ENCODE measurements around the gene MIPEP. TPM values are rescaled to one million over a fixed set of nuclear protein-coding genes. Genes with fewer than 3 reads are reported as not detected.

MIPEP gene
- total RNA-seq, 1 experiment from 2014 or later = 18.6 TPM

- intact Hi-C loops (cut with micrococcal nuclease; ENCODE audit: unreplicated experiment) = no loop called here
- Histone ChIP-seq H3K4me2 (no peak overlapping the region), H3K4me3 (no peak overlapping the region), H2AFZ (no peak overlapping the region), H3K79me2 (ENCODE audit: low read depth) (no peaks in the 10 kb centered on the region), H3K27ac (no peak overlapping the region), H3K9me3 (ENCODE audit: insufficient read depth, low read depth) (no peaks in the 10 kb centered on the region), H3K27me3 (ENCODE audit: insufficient read depth, low read depth) (0 out of 2 replicates have a peak, but pooled peaks cover under 1% of the 10 kb centered on the region), H3K9me2 (ENCODE audit: insufficient read depth) (no peaks in the 10 kb centered on the region), H3K4me1 (replicated peaks; ENCODE audit: insufficient read depth) (no peaks in the 10 kb centered on the region), H3K36me3 (ENCODE audit: low read depth) (no peaks in the 10 kb centered on the region), H3F3A (ENCODE audit: insufficient read depth, low read depth) (no peaks in the 10 kb centered on the region), H4K20me1 (ENCODE audit: insufficient read depth) (no peaks in the 10 kb centered on the region)
- no peak for DNase-seq
- no TSS peak for BruUV-seq (replicated peaks)
- CTCF ChIA-PET = no interaction called here
- TF ChIP-seq CTCF (conservative IDR thresholded peaks at IDR 0.05) (no peak), EZH2 (IDR thresholded peaks at IDR 0.05; ENCODE audit: low read depth) (no peak)
- POLR2A ChIA-PET (ENCODE audit: unreplicated experiment) = no interaction called here
Observed at GRCh38 chr13:23695711-23696464, 193.3 kb downstream of the MIPEP start.

GRCh38 chr13:23695196-23695595 lies 194.0 kb downstream of the MIPEP start:
- ChIA-PET POLR2A (ENCODE audit: unreplicated experiment) (no interaction called here), CTCF (no interaction called here)
- Histone ChIP-seq H3K4me2 (no peak overlapping the region), H2AFZ (no peak overlapping the region), H3K36me3 (ENCODE audit: low read depth) (no peaks in the 10 kb centered on the region), H3K9me2 (ENCODE audit: insufficient read depth) (no peaks in the 10 kb centered on the region), H3K9me3 (ENCODE audit: insufficient read depth, low read depth) (no peaks in the 10 kb centered on the region), H4K20me1 (ENCODE audit: insufficient read depth) (no peaks in the 10 kb centered on the region), H3K4me3 (no peak overlapping the region), H3K27me3 (ENCODE audit: insufficient read depth, low read depth) (no peaks in the 10 kb centered on the region), H3F3A (ENCODE audit: insufficient read depth, low read depth) (no peaks in the 10 kb centered on the region), H3K4me1 (replicated peaks; ENCODE audit: insufficient read depth) (no peaks in the 10 kb centered on the region), H3K27ac (no peak overlapping the region), H3K79me2 (ENCODE audit: low read depth) (no peaks in the 10 kb centered on the region)
- intact Hi-C loops (cut with micrococcal nuclease; ENCODE audit: unreplicated experiment) = no loop called here
- DNase-seq = no peak
- BruUV-seq (replicated peaks) = no TSS peak
- TF ChIP-seq CTCF (conservative IDR thresholded peaks at IDR 0.05) (no peak), EZH2 (IDR thresholded peaks at IDR 0.05; ENCODE audit: low read depth) (no peak)

GRCh38 chr13:23692816-23693215 lies 196.4 kb downstream of the MIPEP start:
- Histone ChIP-seq H3K79me2 (ENCODE audit: low read depth) (no peaks in the 10 kb centered on the region), H2AFZ (no peak overlapping the region), H3K27ac (no peak overlapping the region), H3K27me3 (ENCODE audit: insufficient read depth, low read depth) (no peaks in the 10 kb centered on the region), H4K20me1 (ENCODE audit: insufficient read depth) (no peaks in the 10 kb centered on the region), H3K36me3 (ENCODE audit: low read depth) (no peaks in the 10 kb centered on the region), H3K4me2 (no peak overlapping the region), H3K9me2 (ENCODE audit: insufficient read depth) (no peaks in the 10 kb centered on the region), H3K9me3 (ENCODE audit: insufficient read depth, low read depth) (no peaks in the 10 kb centered on the region), H3F3A (ENCODE audit: insufficient read depth, low read depth) (no peaks in the 10 kb centered on the region), H3K4me1 (replicated peaks; ENCODE audit: insufficient read depth) (no peaks in the 10 kb centered on the region), H3K4me3 (no peak overlapping the region)
- TF ChIP-seq CTCF (conservative IDR thresholded peaks at IDR 0.05) (no peak), EZH2 (IDR thresholded peaks at IDR 0.05; ENCODE audit: low read depth) (no peak)
- CTCF ChIA-PET = no interaction called here
- BruUV-seq (replicated peaks) = no TSS peak
- intact Hi-C loops (cut with micrococcal nuclease; ENCODE audit: unreplicated experiment) = no loop called here
- POLR2A ChIA-PET (ENCODE audit: unreplicated experiment) = no interaction called here
- no peak for DNase-seq

Measured in PC-9 (cell line).